NCI-H1436 (cell line): ENCODE measurements around the gene MRPL40.
"Not testable (repeated sequence)": the region's sequence is repeated elsewhere in the genome, so short reads cannot be mapped to it uniquely, and the experiment has no call there.

ENCODE experiments used
- DNase-seq: peaks from one replicate; lab custom pipeline; 2025; lab: John Stamatoyannopoulos, UW

The MRPL40 gene

DNA sequence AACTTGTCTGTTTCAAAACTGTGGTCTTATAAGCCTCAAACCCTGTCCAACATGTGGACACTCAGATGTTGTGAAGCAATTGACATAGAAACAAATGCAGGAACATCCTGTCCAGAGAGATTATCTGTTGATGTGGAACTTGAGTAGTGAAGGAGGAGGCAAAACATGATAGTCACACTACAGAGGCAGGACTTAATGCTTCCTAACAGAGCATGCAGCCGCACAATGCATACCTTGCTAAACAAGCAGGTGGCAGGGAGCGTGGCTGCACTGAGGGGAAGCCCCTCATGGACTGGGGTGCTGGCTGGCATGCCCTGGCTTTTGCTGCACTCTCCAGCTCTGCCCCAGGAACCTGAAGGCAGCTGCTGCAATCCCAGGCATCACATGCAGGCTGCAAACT lies 9.8 kb downstream of the MRPL40 start:
- no peak for DNase-seq

DNA sequence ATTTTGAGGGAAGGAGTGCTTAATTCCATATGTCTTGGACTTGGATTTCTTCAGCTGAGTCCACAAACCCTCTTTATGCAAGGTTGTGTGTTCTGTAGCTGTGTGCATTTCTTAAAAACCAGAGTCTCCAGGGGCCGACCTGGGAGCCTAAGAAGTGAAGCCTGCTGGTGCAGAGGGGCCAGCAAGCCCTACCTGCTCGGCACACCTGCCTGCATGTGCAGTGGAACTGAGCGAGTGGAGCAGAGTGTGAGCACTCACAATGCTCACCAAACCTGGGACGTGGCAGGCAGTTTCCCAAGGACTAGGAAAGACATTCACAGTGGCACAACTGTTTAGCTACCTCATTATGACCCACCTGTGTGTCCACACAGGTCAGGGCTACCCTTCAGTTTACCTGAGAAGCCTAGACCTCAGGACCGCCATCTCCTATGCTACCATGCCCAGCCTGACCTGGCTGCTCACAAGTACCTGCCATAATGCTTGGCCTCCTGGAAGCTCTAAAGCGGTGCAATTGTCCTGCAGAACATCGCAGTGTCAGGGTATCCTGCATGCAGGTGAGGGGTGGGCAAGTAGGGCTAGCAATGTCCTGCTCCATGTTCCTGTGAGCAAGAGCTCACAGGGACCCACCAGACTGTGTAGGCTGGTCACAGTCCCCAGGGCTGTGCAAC lies 11.3 kb downstream of the MRPL40 start:
- DNase-seq: no peak

DNA sequence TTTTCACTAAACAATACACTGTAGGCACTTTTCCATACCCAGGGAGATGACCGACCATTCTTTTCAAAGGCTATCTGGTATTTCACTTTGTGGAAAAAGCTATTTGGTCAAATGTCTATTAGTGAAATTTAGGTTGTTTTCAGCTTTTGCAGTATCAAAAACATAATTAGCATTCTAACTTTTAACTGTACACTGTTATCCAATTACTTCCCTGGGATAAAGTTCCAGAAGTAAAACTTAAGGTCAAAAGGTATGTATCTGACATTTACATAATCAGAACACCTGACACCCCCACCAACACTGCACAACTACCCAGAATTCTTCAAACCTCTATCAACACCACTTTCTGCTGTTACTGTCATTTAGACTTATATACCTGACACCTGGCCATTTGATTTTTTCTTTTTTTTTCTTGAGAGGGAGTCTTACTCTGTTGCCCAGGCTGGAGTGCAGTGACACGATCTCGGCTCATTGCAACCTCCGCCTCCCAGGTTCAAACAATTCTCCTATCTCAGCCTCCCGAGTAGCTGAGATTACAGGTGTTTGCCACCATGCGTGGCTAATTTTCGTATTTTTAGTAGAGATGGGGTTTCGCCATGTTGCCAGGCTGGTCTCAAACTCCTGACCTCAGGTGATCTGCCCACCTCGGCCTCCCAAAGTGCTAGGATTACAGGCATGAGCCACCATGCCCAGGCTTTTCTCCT lies 13.1 kb downstream of the MRPL40 start:
- not testable (repeated sequence) for DNase-seq

- no peak for DNase-seq
These were observed 14.4 kb downstream of the MRPL40 start for GRCh38 chr22:19446603-19447329.

GRCh38 chr22:19447330-19448075 lies 15.2 kb downstream of the MRPL40 start, which contains the start of gene C22orf39:
Gene C22orf39, minus strand, starts transcription at chr22:19447711. Its CDS starts 23 bp downstream, at chr22:19447688.
- peak; percentile 92 for DNase-seq

- DNase-seq: peak; percentile 85
These were observed 15.8 kb downstream of the MRPL40 start for GRCh38 chr22:19448076-19448607.

- no peak for DNase-seq
These were observed 16.5 kb downstream of the MRPL40 start for GRCh38 chr22:19448739-19449421.

GRCh38 chr22:19449422-19449767 lies 17.1 kb downstream of the MRPL40 start:
- DNase-seq: no peak

DNA sequence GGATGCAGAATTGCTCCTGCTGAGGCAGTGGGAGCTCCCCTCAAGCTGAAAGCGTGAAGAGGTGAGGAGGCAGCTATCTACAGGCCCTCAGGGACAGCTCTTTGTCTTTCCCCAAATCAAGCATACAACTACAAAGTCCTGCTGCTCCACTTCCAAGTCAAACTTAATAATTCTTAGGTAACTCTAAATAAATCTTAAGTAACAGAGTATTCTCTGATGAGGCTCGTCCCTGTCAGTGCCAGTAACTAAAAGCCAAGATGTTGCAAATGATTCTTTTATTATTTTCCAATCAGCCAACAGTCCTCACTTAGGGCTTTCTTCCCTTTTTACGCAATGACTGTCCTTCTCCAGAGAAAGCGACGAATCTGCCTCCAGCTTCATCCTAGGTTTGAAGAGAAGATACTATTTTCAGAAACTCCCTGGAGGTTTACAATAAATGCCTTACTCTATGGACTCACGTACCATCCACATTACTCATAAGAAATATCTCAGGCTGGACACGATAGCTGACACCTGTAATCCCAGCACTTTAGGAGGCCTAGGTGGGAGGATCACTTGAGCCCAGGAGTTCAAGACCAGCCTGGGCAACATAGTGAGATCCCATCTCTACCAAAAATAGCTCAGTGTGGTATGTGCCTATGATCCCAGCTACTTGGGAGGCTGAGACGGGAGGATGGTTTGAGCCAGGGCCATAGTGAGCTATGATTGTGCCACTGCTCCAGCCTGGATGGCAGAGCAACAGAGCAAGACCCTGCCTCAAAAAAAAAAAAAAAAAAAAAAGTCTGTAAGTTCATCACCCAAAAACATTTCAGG lies 18.2 kb downstream of the MRPL40 start:
- DNase-seq: no peak

DNA sequence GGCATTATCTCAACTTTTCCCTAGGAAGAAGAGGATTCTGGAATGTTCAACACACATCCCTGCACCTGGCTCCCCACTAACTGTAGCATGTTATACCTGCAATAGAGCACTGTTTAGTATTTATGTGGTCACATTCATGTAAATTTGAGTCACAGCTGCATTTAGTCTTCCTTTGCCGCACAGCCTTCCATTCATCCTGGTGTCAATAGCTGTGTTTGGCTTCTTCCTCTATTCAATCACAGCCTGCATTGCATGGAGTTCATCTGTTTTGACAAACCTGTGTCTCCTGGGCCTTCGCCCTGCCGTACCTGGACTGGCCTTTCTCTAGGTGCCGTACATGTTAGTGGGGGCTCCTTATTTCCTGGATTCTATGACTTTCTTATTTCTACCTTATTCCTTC lies 19.2 kb downstream of the MRPL40 start:
- no peak for DNase-seq

DNA sequence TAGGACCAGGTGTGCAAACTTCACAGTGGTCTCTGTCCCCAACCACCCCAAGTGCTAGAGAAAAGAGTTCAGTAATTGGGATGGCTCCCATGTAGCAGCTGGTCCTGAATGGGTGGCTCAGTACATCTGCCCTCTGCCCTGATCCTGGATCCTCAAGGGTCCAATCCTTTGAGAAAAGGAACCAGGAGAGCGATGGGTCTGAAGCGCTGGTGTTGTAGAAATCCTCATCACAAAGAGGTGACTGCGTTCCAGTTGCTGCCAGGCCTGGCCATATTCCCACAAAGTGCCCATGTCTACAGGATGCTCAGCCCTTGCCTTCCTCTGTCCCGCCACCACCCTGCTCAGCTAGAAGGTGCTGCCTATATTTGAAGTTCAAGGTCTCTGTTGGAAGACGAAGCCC lies 21.4 kb downstream of the MRPL40 start:
- no peak for DNase-seq

DNA sequence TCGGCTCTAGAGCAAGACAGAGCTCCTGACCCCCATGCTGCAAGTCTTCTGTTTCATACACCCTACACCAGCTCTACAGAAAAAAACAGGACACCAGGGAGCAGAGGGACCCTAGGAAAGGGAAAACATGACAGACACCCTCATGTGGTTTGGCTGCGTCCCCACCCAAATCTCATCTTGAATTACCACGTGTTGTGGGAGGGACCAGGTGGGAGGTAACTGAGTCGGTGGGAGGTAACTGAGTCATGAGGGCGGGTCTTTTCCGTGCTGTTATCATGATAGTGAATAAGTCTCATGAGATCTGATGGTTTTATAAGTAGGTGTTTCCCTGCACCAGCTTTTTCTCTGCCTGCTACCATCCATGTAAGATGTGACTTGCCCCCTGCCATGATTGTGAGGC lies 21.8 kb downstream of the MRPL40 start:
- no peak for DNase-seq

- no peak for DNase-seq
These were observed 22.7 kb downstream of the MRPL40 start for GRCh38 chr22:19455033-19455432.

GRCh38 chr22:19455585-19456370 lies 23.4 kb downstream of the MRPL40 start:
- DNase-seq: no peak

DNA sequence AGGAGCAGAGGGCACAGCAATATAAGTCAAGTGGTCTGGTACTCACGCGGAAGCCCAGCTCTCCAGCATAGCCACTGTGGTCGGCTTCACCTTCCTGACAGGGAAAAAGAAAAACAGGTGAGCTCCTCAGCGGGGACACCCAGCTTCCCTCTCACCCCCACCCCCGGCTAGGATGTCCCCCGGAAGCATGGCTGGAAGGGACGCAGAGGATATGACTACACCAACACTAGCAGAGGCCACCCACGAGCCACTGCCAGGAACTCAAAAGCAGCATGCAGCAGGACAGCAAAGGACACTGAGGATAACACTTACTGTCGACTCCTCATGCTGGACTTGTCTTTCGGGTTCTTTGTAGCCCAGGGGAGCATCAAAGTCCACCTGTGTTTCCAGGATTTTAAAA lies 24.2 kb downstream of the MRPL40 start:
- no peak for DNase-seq

GRCh38 chr22:19457828-19458428 lies 25.6 kb downstream of the MRPL40 start:
- DNase-seq: no peak

DNA sequence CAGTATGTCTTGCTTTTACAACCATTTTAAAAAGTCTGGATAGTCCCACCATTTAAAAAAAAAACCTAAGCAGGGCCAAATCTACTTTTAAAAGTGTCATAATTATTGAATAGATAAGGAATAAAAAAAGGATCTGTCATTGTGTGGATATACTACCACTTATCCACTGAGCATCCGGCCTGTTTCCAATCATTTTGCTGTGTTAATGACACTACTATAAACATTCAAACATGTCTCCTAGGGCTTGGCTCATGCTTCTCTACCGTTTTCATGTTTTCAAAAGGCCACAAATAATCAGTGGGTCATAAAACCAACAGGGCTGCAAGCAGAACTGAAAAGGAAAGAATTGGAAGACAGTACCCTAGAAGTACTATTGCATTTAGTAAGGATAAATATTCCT lies 27.7 kb downstream of the MRPL40 start:
- DNase-seq: no peak

DNA sequence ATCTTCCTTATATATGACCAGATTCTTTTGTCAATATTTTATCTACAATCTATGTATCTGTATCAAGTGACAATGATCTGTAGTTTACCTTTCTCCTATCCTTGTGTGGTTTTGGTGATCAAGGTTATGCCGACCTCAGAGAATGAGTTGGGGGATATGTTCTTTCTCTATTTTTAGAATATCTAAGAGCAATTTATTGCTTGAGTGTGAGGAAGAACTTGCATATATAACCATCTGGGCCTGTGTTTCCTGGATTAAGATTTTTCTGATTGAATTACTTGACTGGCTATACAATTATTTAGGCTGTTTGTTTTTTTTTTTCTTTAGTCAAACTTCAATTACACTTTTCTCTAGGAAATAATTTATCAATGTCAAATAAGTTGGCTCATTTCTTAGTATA lies 29.2 kb downstream of the MRPL40 start:
- no peak for DNase-seq

- no peak for DNase-seq
These were observed 30.7 kb downstream of the MRPL40 start for GRCh38 chr22:19463008-19463407.
